ENCODE measurements around the gene STAT5A. TPM values are rescaled to one million over a fixed set of nuclear protein-coding genes. Genes with fewer than 3 reads are reported as not detected.

STAT5A gene
- total RNA-seq, 1 experiment from 2014 or later, result 3.4 TPM

- Histone ChIP-seq H4K20me1 (ENCODE audit: insufficient read depth) (no peaks in the 10 kb centered on the region), H3K4me2 (no peak overlapping the region), H3K79me2 (ENCODE audit: low read depth) (peaks cover 19% of the 10 kb centered on the region), H3K9me3 (ENCODE audit: insufficient read depth, low read depth) (no peaks in the 10 kb centered on the region; the same call in 1 of the 2 replicates), H3K9me2 (ENCODE audit: insufficient read depth) (no peaks in the 10 kb centered on the region), H3K27me3 (ENCODE audit: insufficient read depth, low read depth) (no peaks in the 10 kb centered on the region), H2AFZ (no peak overlapping the region), H3F3A (ENCODE audit: insufficient read depth, low read depth) (peaks cover 11% of the 10 kb centered on the region), H3K27ac (no peak overlapping the region), H3K4me1 (replicated peaks; ENCODE audit: insufficient read depth) (peaks cover 8% of the 10 kb centered on the region; the same call in 1 of the 2 replicates), H3K4me3 (no peak overlapping the region), H3K36me3 (ENCODE audit: low read depth) (no peaks in the 10 kb centered on the region)
- DNase-seq, result no peak
- TF ChIP-seq, protein P1, sequence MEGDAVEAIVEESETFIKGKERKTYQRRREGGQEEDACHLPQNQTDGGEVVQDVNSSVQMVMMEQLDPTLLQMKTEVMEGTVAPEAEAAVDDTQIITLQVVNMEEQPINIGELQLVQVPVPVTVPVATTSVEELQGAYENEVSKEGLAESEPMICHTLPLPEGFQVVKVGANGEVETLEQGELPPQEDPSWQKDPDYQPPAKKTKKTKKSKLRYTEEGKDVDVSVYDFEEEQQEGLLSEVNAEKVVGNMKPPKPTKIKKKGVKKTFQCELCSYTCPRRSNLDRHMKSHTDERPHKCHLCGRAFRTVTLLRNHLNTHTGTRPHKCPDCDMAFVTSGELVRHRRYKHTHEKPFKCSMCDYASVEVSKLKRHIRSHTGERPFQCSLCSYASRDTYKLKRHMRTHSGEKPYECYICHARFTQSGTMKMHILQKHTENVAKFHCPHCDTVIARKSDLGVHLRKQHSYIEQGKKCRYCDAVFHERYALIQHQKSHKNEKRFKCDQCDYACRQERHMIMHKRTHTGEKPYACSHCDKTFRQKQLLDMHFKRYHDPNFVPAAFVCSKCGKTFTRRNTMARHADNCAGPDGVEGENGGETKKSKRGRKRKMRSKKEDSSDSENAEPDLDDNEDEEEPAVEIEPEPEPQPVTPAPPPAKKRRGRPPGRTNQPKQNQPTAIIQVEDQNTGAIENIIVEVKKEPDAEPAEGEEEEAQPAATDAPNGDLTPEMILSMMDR (conservative IDR thresholded peaks at IDR 0.05), result no peak
- TF ChIP-seq EZH2 (IDR thresholded peaks at IDR 0.05; ENCODE audit: low read depth), result no peak
- ChIA-PET CTCF (no interaction called here), POLR2A (ENCODE audit: unreplicated experiment) (no interaction called here)
- no TSS peak for BruUV-seq (replicated peaks)
- intact Hi-C loops (cut with micrococcal nuclease; ENCODE audit: unreplicated experiment), result no loop called here
Observed at GRCh38 chr17:42246515-42246914, 41.8 kb upstream of the STAT5A start.

DNA sequence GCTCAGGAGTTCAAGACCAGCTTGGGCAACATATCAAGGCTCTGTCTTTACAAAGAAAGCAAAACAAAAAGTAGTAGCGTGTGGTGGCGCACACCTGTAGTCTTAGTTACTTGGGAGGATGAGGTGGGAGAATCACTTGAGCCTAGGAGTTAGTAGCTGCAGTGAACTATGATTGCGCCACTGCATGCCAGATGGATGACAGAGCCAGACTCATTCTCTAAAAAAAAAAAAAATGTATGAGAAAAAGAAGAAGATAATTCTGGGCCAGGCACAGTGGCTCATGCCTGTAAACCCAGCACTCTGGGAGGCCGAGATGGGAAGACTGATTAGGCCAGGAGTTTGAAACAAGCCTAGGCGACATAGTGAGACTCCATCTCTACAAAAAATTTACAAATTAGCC is 40.6 kb upstream of the STAT5A start:
- H3K79me2 ChIP-seq (ENCODE audit: low read depth), result peaks cover 18% of the 10 kb centered on the region
- peaks cover 17% of the 10 kb centered on the region for H3K4me1 ChIP-seq (replicated peaks; ENCODE audit: insufficient read depth)
- no peak overlapping the region for H2AFZ ChIP-seq
- H3K36me3 ChIP-seq (ENCODE audit: low read depth), result no peaks in the 10 kb centered on the region
- peak; percentile 29 to 74 for DNase-seq
- intact Hi-C loops (cut with micrococcal nuclease; ENCODE audit: unreplicated experiment), result no loop called here
- H3F3A ChIP-seq (ENCODE audit: insufficient read depth, low read depth), result peaks cover 20% of the 10 kb centered on the region
- POLR2A ChIA-PET (ENCODE audit: unreplicated experiment), result no interaction called here
- H3K27me3 ChIP-seq (ENCODE audit: insufficient read depth, low read depth), result no peaks in the 10 kb centered on the region
- no peaks in the 10 kb centered on the region; the same call in 1 of the 2 replicates for H3K9me3 ChIP-seq (ENCODE audit: insufficient read depth, low read depth)
- peak overlapping the region; percentile 23; the same call in 1 of the 2 replicates for H3K27ac ChIP-seq
- TF ChIP-seq EZH2 (IDR thresholded peaks at IDR 0.05; ENCODE audit: low read depth), result no peak
- TF ChIP-seq, protein P1 (conservative IDR thresholded peaks at IDR 0.05), result no peak
- H3K9me2 ChIP-seq (ENCODE audit: insufficient read depth), result no peaks in the 10 kb centered on the region
- no TSS peak for BruUV-seq (replicated peaks)
- CTCF ChIA-PET, result interaction anchor here (0.6 kb wide), 1 partner anchor 222 kb away, joined by 9 read pairs; no protein-coding TSS in a partner anchor
- no peak overlapping the region for H3K4me3 ChIP-seq
- H3K4me2 ChIP-seq, result no peak overlapping the region
- no peaks in the 10 kb centered on the region for H4K20me1 ChIP-seq (ENCODE audit: insufficient read depth)

DNA sequence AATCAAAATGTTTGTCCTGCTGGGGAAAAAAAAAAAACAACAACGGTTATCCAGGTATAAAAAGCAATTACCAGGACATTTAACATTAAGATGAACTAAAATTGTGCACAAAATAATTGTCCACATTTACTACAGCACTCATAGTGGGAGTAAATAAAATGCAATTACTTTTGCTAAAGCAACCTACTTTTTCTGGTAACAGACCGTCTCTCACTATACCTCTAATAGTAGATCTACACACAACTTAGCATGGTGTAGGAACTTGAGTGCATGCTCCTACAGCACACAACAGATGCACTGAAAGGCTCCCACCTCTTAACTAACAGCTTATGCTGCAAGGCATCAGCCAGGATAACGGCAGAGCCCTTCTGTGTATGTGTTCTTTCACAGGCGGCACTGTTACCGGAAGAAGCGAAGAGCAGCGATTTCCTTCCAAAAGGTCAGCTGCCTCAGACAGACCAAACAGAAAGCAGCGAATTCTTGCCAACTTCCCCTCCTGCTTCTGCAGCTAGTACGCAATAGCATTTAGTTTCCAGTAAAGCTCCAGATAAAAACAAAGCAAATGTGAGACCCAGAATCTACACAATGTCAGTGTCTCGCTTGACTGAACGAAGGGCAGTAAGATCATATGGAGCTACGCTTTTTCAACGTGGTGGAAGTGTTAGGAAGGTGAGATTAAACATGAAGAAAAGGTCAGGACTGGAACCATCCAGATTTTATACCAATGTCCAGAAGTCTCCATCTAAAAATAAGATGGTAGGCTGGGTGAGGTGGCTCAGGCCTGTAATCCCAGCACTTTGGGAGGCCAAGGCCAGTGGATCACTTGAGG is 39.7 kb upstream of the STAT5A start:
- Histone ChIP-seq H3K4me2 (no peak overlapping the region), H3K27ac (peak overlapping the region; percentile 23; the same call in 1 of the 2 replicates)

More for the DNA sequence above, 39.7 kb upstream of the STAT5A start:
- Histone ChIP-seq H3K79me2 (ENCODE audit: low read depth) (peaks cover 18% of the 10 kb centered on the region), H3K4me1 (replicated peaks; ENCODE audit: insufficient read depth) (peaks cover 25% of the 10 kb centered on the region), H3K4me3 (no peak overlapping the region), H3K9me3 (ENCODE audit: insufficient read depth, low read depth) (no peaks in the 10 kb centered on the region; the same call in 1 of the 2 replicates), H3K27me3 (ENCODE audit: insufficient read depth, low read depth) (no peaks in the 10 kb centered on the region), H3K9me2 (ENCODE audit: insufficient read depth) (no peaks in the 10 kb centered on the region), H3F3A (ENCODE audit: insufficient read depth, low read depth) (peaks cover 28% of the 10 kb centered on the region), H4K20me1 (ENCODE audit: insufficient read depth) (no peaks in the 10 kb centered on the region), H3K36me3 (ENCODE audit: low read depth) (no peaks in the 10 kb centered on the region), H2AFZ (no peak overlapping the region)
- ChIA-PET POLR2A (ENCODE audit: unreplicated experiment) (no interaction called here), CTCF (interaction anchor here (0.6 kb wide), 1 partner anchor 223 kb away, joined by 9 read pairs; no protein-coding TSS in a partner anchor)
- intact Hi-C loops (cut with micrococcal nuclease; ENCODE audit: unreplicated experiment), result no loop called here
- TF ChIP-seq EZH2 (IDR thresholded peaks at IDR 0.05; ENCODE audit: low read depth), result no peak
- TF ChIP-seq, protein P1 (conservative IDR thresholded peaks at IDR 0.05), result no peak
- no peak for DNase-seq
- no TSS peak for BruUV-seq (replicated peaks)

Measured in PC-9 (cell line).